GM12878 (cell line): Measurements from ENCODE around the gene SLC2A5. TPM values are rescaled to one million over a fixed set of nuclear protein-coding genes. Genes with fewer than 3 reads are reported as not detected.
"Not testable (repeated sequence)": the region's sequence is repeated elsewhere in the genome, so short reads cannot be mapped to it uniquely, and the experiment has no call there.

Experiments
- ATAC-seq: fragments of 200-7000 bp; cut with Tn5 transposase; 3 replicates; pipeline ENCODE4 v1.9.1; 2020; ENCODE audit warnings: mild to moderate bottlenecking, moderate library complexity
- BruUV-seq: library from RNA; stranded (reverse); fragments of 400-500 nt; replicated peaks from 2 replicates; lab custom pipeline; 2021; lab: Mats Ljungman, UMichigan
- CTCF ChIA-PET: fragments of 300-600 bp; sonication (Branson Sonifier 250); formaldehyde crosslinking; extraction: SDS; loops from one replicate; lab custom pipeline; 2021; ENCODE audit warnings: inconsistent platforms; lab: Yijun Ruan, JAX
- POLR2A ChIA-PET: fragments of 350-600 bp; formaldehyde crosslinking; extraction: SDS; loops from one replicate; lab custom pipeline; 2021; ENCODE audit warnings: inconsistent platforms; lab: Charles Lee
- RAD21 ChIA-PET: fragments of 300-600 bp; sonication (Branson Sonifier 250); formaldehyde crosslinking; loops from one replicate; lab custom pipeline; 2023; ENCODE audit warnings: antibody characterized with exemption; ENCODE audit not compliant: unreplicated experiment; lab: Charles Lee
- SMC1A ChIA-PET: fragments of 300-600 bp; sonication (Branson Sonifier 250); formaldehyde crosslinking; loops from one replicate; lab custom pipeline; 2023; ENCODE audit not compliant: unreplicated experiment, uncharacterized antibody; lab: Charles Lee
- DNase-seq: peaks from one replicate; pipeline ENCODE4 v3.0.0-alpha.2; 2011; ENCODE audit warnings: low read depth, low spot score
- FAIRE-seq: peaks from 3 replicates; lab custom pipeline; 2011; peaks lifted over from hg19 to GRCh38; lab: Jason Lieb, UNC
- H2AFZ ChIP-seq: 2 replicates; pipeline ENCODE4 v1.6.0; 2011; ENCODE audit warnings: low read depth, low read length, control low read depth; ENCODE audit not compliant: control insufficient read depth
- H3K27ac ChIP-seq: 2 replicates; pipeline ENCODE4 v1.5.1; 2011; ENCODE audit warnings: control low read depth; ENCODE audit not compliant: control insufficient read depth, insufficient read depth
- H3K27me3 ChIP-seq, 2 experiments: replicated peaks in 1 of 2; 2 replicates each; pipeline versions ENCODE4 v1.6.0 to v1.6.1; 2011; ENCODE audit warnings: low read length in 1 of 2; ENCODE audit not compliant: control insufficient read depth in 2 of 2, insufficient read depth in 2 of 2
- H3K36me3 ChIP-seq, 2 experiments: 2 replicates each; pipeline ENCODE4 v1.5.1; 2011; ENCODE audit warnings: low read length in 1 of 2; ENCODE audit not compliant: control insufficient read depth in 2 of 2, insufficient read depth in 2 of 2
- H3K4me1 ChIP-seq: 2 replicates; pipeline ENCODE4 v1.6.1; 2011; ENCODE audit warnings: mild to moderate bottlenecking, low read length, moderate library complexity, mixed read lengths; ENCODE audit not compliant: control insufficient read depth, insufficient read depth
- H3K4me2 ChIP-seq: 2 replicates; pipeline ENCODE4 v1.6.0; 2011; ENCODE audit warnings: control low read depth; ENCODE audit not compliant: control insufficient read depth, insufficient read depth
- H3K4me3 ChIP-seq: fragments of 200-600 bp; sonication (generic); 2 replicates; pipeline ENCODE4 v1.5.1; 2016
- H3K79me2 ChIP-seq: 2 replicates; pipeline ENCODE4 v1.6.0; 2011; ENCODE audit warnings: low read length; ENCODE audit not compliant: control insufficient read depth, insufficient read depth
- H3K9ac ChIP-seq: 2 replicates; pipeline ENCODE4 v1.8.0; 2011; ENCODE audit warnings: low read length, control low read depth, mixed read lengths; ENCODE audit not compliant: control insufficient read depth, insufficient read depth
- H3K9me3 ChIP-seq: replicated peaks from 3 replicates; pipeline ENCODE4 v1.5.1; 2011; ENCODE audit warnings: mild to moderate bottlenecking, low read length; ENCODE audit not compliant: control insufficient read depth, insufficient read depth
- H4K20me1 ChIP-seq: 2 replicates; pipeline ENCODE4 v1.6.0; 2011; ENCODE audit not compliant: control insufficient read depth, insufficient read depth
- ESRRA ChIP-seq: IDR thresholded peaks from 2 replicates; pipeline ENCODE4 v1.6.1; 2012; ENCODE audit warnings: mild to moderate bottlenecking, low read length, improper control_type of control experiment
- SMAD5 ChIP-seq: IDR thresholded peaks from 2 replicates; pipeline ENCODE4 v1.6.1; 2016; ENCODE audit warnings: antibody characterized with exemption, low read depth
- WGBS: methylation state at CpG from one replicate; pipeline ENCODE4 v1.1.6; 2016; ENCODE audit warnings: low lambda C conversion rate; ENCODE audit not compliant: insufficient replicate concordance, insufficient coverage; ENCODE audit errors: missing lambda C conversion rate; 5-methylcytosine and 5-hydroxymethylcytosine counted together
- in situ Hi-C: fragments of 300-500 bp; cut with MboI; formaldehyde crosslinking; loops from 9 replicates; pipeline ENCODE4 v1.14.3; 2018; ENCODE audit warnings: mixed read lengths
- intact Hi-C: fragments of 100-400 bp; cut with micrococcal nuclease; formaldehyde crosslinking; loops from one replicate; pipeline ENCODE4 v1.14.2; 2022; ENCODE audit not compliant: unreplicated experiment
- polyA plus RNA-seq, 11 experiments: library from polyadenylated mRNA; depleted of rRNA in 4 of 11; unstranded in 6 of 11; stranded (reverse) in 5 of 11; fragments of >200 nt; fragmentation: Nextera tagmentation in 4 of 11; fragmentation: Illumina TruSeq in 1 of 11; extraction: Ambion mirVana in 4 of 11; extraction: Trizol in 1 of 11; gene quantifications; 1 replicate in 1 of 11; 2 replicates in 10 of 11; pipeline versions ENCODE4 v1.2.1 to v1.2.3, GENCODE V29; 2011 to 2016; ENCODE audit warnings: inconsistent platforms in 2 of 11, missing spikeins in 2 of 11, low read depth in 1 of 11
- total RNA-seq, 4 experiments: library from RNA; depleted of rRNA in 3 of 4; stranded (reverse); fragments of >200 nt in 3 of 4; fragmentation: Illumina TruSeq in 1 of 4; extraction: Trizol in 1 of 4; gene quantifications; 2 replicates each; pipeline versions ENCODE4 v1.2.1 to v1.2.3, GENCODE V29; 2013 to 2021

Gene SLC2A5
- total and polyA plus RNA-seq, 10 of the 15 experiments (the other 5 are each of a cell fraction or from before 2014, with no cell fraction given): 4.5 to 76.6 (median 23.9) TPM

DNA sequence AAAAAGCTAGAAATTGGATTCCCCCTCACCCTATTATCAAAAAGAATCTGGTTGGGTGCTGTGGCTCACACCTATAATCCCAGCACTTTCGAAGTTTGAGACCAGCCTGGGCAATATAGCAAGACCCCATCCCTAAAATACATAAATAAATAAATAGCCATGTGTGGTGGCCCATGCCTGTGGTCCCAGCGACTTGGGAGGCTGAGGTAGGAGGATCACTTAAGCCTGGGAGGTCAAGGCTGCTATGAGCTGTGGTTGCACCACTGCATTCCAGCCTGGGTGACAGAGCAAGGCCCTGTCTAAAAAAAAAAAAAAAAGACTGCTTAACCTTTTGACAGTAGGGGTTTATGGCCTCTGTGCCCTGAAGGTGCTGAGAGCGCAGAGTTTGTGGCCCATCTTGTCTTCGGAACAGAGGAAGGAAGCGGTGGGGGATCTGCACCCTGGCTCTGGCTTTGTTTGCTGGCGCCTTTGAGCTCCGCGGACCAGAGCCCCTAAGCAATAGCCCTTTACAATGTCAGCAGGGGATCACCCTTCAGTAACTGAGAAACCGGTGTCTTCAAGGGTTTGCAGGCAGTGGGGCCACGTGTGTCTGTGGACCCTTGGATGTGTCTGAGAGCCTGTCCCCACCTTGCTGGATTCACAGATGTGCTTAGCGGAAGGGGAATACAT, 65.3 kb downstream of the SLC2A5 start:
- no TSS peak for BruUV-seq
- 25% methylated on average over 11 of the region's 11 CpGs for WGBS

DNA sequence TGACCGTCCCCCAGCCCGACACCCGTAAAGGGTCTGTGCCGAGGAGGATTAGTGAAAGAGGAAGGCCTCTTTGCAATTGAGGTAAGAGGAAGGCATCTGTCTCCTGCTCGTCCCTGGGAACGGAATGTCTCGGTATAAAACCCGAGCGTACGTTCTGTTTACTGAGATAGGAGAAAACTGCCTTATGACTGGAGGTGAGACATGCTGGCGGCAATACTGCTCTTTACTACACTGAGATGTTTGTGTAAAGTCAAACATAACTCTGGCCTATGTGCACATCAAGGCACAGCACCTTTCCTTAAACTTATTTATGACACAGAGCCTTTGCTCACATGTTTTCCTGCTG, 67.2 kb downstream of the SLC2A5 start:
- in situ Hi-C loops, FAIRE-seq, H3K9ac ChIP-seq, H3K4me2 ChIP-seq, H3K4me1 ChIP-seq, H3K79me2 ChIP-seq, H4K20me1 ChIP-seq, H3K9me3 ChIP-seq, H3K27ac ChIP-seq, intact Hi-C loops, ATAC-seq, CTCF ChIA-PET, H2AFZ ChIP-seq, DNase-seq, H3K27me3 ChIP-seq, H3K36me3 ChIP-seq, BruUV-seq, H3K4me3 ChIP-seq, RAD21 ChIA-PET, SMC1A ChIA-PET, POLR2A ChIA-PET: not testable (repeated sequence)
- 59% methylated on average over 11 of the region's 11 CpGs for whole genome bisulfite sequencing

More for the DNA sequence above, 65.3 kb downstream of the SLC2A5 start:
- FAIRE-seq (no peak), DNase-seq (no peak), ATAC-seq (no peak)
- peaks cover 17% of the 10 kb centered on the region for H3K4me1 ChIP-seq
- no peaks in the 10 kb centered on the region for H3K27me3 ChIP-seq
- no peak overlapping the region for H3K27ac ChIP-seq
- no peaks in the 10 kb centered on the region for H4K20me1 ChIP-seq
- ChIA-PET CTCF (interaction anchor here (0.6 to 6.9 kb wide), 31 partner anchors 10 to 277 kb away, joined by 3 to 126 read pairs (median 10); partner anchors contain the start of gene SLC2A5), SMC1A (interaction anchor here (0.8 to 4.4 kb wide), 15 partner anchors 11 to 193 kb away, joined by 3 to 38 read pairs (median 5); no protein-coding TSS in a partner anchor), POLR2A (interaction anchor here (0.6 kb wide), 1 partner anchor 31 kb away, joined by 3 read pairs; no protein-coding TSS in a partner anchor), RAD21 (interaction anchor here (0.6 to 2.9 kb wide), 13 partner anchors 11 to 459 kb away, joined by 3 to 32 read pairs (median 5); no protein-coding TSS in a partner anchor)
- H3K9me3 ChIP-seq: no peaks in the 10 kb centered on the region
- H3K4me3 ChIP-seq: no peak overlapping the region
- intact Hi-C loops: no loop called here
- H3K36me3 ChIP-seq: no peaks in the 10 kb centered on the region
- no peaks in the 10 kb centered on the region for H3K79me2 ChIP-seq
- H3K9ac ChIP-seq: no peak overlapping the region
- no peak for TF ChIP-seq ESRRA
- TF ChIP-seq SMAD5: no peak
- in situ Hi-C loops: no loop called here
- no peak overlapping the region for H3K4me2 ChIP-seq
- H2AFZ ChIP-seq: no peak overlapping the region

DNA sequence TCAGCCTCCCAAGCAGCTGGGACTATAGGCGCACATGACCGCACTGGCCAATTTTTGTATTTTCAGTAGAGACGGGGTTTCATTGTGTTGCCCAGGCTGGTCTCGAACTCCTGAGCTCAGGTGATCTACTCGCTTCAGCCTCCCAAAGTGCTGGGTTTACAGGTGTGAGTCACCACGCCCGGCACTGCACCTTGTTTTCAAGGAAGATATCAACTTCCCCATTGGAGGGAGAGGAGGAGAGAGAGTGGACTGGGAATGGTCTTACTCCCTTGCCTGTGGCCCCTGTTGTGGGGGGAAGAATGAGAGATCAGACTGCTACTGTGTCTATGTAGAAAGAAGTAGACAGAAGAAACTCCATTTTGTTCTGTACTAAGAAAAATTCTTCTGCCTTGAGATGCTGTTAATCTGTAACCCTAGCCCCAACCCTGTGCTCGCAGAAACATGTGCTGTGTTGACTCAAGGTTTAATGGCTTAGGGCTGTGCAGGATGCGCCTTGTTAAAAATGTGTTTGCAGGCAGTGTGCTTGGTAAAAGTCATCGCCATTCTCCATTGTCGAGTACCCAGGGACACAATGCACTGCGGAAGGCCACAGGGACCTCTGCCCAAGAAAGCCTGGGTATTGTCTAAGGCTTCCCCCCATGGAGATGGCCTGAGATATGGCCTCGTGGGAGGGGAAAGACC, 67.8 kb downstream of the SLC2A5 start:
- H3K4me3 ChIP-seq, RAD21 ChIA-PET, H3K9ac ChIP-seq, H3K4me1 ChIP-seq, CTCF ChIA-PET, H4K20me1 ChIP-seq, H3K36me3 ChIP-seq, intact Hi-C loops, H3K27me3 ChIP-seq, H3K27ac ChIP-seq, DNase-seq, H3K9me3 ChIP-seq, H2AFZ ChIP-seq, ATAC-seq, H3K79me2 ChIP-seq, in situ Hi-C loops, FAIRE-seq, H3K4me2 ChIP-seq, SMC1A ChIA-PET, BruUV-seq: not testable (repeated sequence)
- WGBS: 45% methylated on average over 13 of the region's 13 CpGs
- POLR2A ChIA-PET: interaction anchor here (0.7 kb wide), 1 partner anchor 928 kb away, joined by 5 read pairs; no protein-coding TSS in a partner anchor
